GM08714 (cell line): ENCODE data around the gene KRT73.
"Not testable (repeated sequence)": the region's sequence is repeated elsewhere in the genome, so short reads cannot be mapped to it uniquely, and the experiment has no call there.

Source experiments
- H3K4me3 ChIP-seq: fragments of 200-500 bp; sonication (Bioruptor generic); 2 replicates; pipeline ENCODE4 v1.5.1; 2014; ENCODE audit warnings: mild to moderate bottlenecking, low read length, inconsistent platforms
- ZNF274 ChIP-seq: IDR thresholded peaks from 2 replicates; pipeline ENCODE4 v1.6.1; 2012; ENCODE audit warnings: mild to moderate bottlenecking, low read depth, low read length

KRT73 gene

GRCh38 chr12:52606096-52606495 is 12.3 kb downstream of the KRT73 start:
- no peak for TF ChIP-seq ZNF274
- no peak overlapping the region for H3K4me3 ChIP-seq

- TF ChIP-seq ZNF274, result no peak
- H3K4me3 ChIP-seq, result no peak overlapping the region
These were observed 12.8 kb downstream of the KRT73 start for GRCh38 chr12:52605542-52605941.

- no peak overlapping the region for H3K4me3 ChIP-seq
- TF ChIP-seq ZNF274, result no peak
These were observed 13.5 kb downstream of the KRT73 start for GRCh38 chr12:52604859-52605258.

- no peak overlapping the region for H3K4me3 ChIP-seq
- no peak for TF ChIP-seq ZNF274
These were observed 15.0 kb downstream of the KRT73 start for GRCh38 chr12:52603314-52603713.

GRCh38 chr12:52602552-52602951 is 15.8 kb downstream of the KRT73 start:
- no peak overlapping the region for H3K4me3 ChIP-seq

GRCh38 chr12:52601671-52602070 is 16.7 kb downstream of the KRT73 start:
- no peak overlapping the region for H3K4me3 ChIP-seq
- no peak for TF ChIP-seq ZNF274

More at GRCh38 chr12:52602552-52602951, 15.8 kb downstream of the KRT73 start:
- no peak for TF ChIP-seq ZNF274

- no peak for TF ChIP-seq ZNF274
- H3K4me3 ChIP-seq, result no peak within 1 kb of the TSS
These were observed 17.3 kb downstream of the KRT73 start, which contains the start of gene KRT72 for GRCh38 chr12:52600941-52601481. Gene KRT72, minus strand, starts transcription at chr12:52601463. Its CDS starts 11 bp downstream, at chr12:52601452.

- TF ChIP-seq ZNF274, result no peak
These were observed 17.9 kb downstream of the KRT73 start for GRCh38 chr12:52600475-52600874.

GRCh38 chr12:52600071-52600470 is 18.3 kb downstream of the KRT73 start:
- TF ChIP-seq ZNF274, result no peak
- H3K4me3 ChIP-seq, result no peak overlapping the region

More at GRCh38 chr12:52600475-52600874, 17.9 kb downstream of the KRT73 start:
- no peak overlapping the region for H3K4me3 ChIP-seq

- TF ChIP-seq ZNF274, result no peak
- no peak overlapping the region for H3K4me3 ChIP-seq
These were observed 19.4 kb downstream of the KRT73 start for GRCh38 chr12:52598966-52599365.

GRCh38 chr12:52594237-52594636 is 24.1 kb downstream of the KRT73 start:
- not testable (repeated sequence) for H3K4me3 ChIP-seq

GRCh38 chr12:52591521-52591920 is 26.8 kb downstream of the KRT73 start:
- no peak overlapping the region for H3K4me3 ChIP-seq
- no peak for TF ChIP-seq ZNF274

- no peak for TF ChIP-seq ZNF274
- H3K4me3 ChIP-seq, result no peak overlapping the region
These were observed 28.3 kb downstream of the KRT73 start for GRCh38 chr12:52590021-52590420.

GRCh38 chr12:52587563-52587962 is 30.8 kb downstream of the KRT73 start:
- TF ChIP-seq ZNF274, result no peak
- no peak overlapping the region for H3K4me3 ChIP-seq

- TF ChIP-seq ZNF274, result no peak
- H3K4me3 ChIP-seq, result no peak overlapping the region
These were observed 32.4 kb downstream of the KRT73 start for GRCh38 chr12:52585946-52586345.

- TF ChIP-seq ZNF274, result no peak
- H3K4me3 ChIP-seq, result no peak overlapping the region
These were observed 33.3 kb downstream of the KRT73 start for GRCh38 chr12:52585066-52585465.
